H1 (cell line): ENCODE data around the gene TSPAN32. TPM values are rescaled to one million over a fixed set of nuclear protein-coding genes. Genes with fewer than 3 reads are reported as not detected.

ENCODE experiments used
- CTCF ChIA-PET: fragments of 300-600 bp; sonication (Branson Sonifier 250); formaldehyde crosslinking; loops from one replicate; lab custom pipeline; 2021; ENCODE audit not compliant: partially characterized antibody; lab: Charles Lee
- POLR2A ChIA-PET: fragments of 300-600 bp; sonication (Branson Sonifier 250); formaldehyde crosslinking; loops from one replicate; lab custom pipeline; 2021; ENCODE audit warnings: inconsistent platforms; ENCODE audit not compliant: partially characterized antibody; lab: Charles Lee
- DNase-seq, 2 experiments: peaks; one replicate each; pipeline versions ENCODE4 v3.0.0 to v3.0.0-alpha.2; 2010 to 2022; ENCODE audit warnings: low spot score in 2 of 2, low read depth in 1 of 2, mixed read lengths in 1 of 2
- FAIRE-seq: peaks from 2 replicates; lab custom pipeline; 2011; peaks lifted over from hg19 to GRCh38; lab: Jason Lieb, UNC
- H2AFZ ChIP-seq: 2 replicates; pipeline ENCODE4 v1.8.1; 2012; ENCODE audit warnings: low read length, inconsistent platforms
- H2AK5ac ChIP-seq: 2 replicates; pipeline ENCODE4 v1.6.1; 2013; ENCODE audit warnings: low read depth, low read length
- H2BK120ac ChIP-seq: replicated peaks from 2 replicates; pipeline ENCODE3; 2013; ENCODE audit warnings: low read depth, low read length, inconsistent platforms
- H2BK12ac ChIP-seq: 2 replicates; pipeline ENCODE4 v1.6.1; 2013; ENCODE audit warnings: low read depth, low read length
- H2BK15ac ChIP-seq: 2 replicates; pipeline ENCODE4 v1.6.1; 2013; ENCODE audit warnings: low read length
- H2BK20ac ChIP-seq: 2 replicates; pipeline ENCODE4 v1.6.1; 2013; ENCODE audit warnings: low read length
- H2BK5ac ChIP-seq: 2 replicates; pipeline ENCODE4 v1.6.1; 2013; ENCODE audit warnings: low read depth, low read length
- H3K14ac ChIP-seq: 2 replicates; pipeline ENCODE4 v1.6.1; 2013; ENCODE audit warnings: inconsistent platforms; ENCODE audit not compliant: insufficient read length
- H3K18ac ChIP-seq: 2 replicates; pipeline ENCODE4 v1.6.1; 2013; ENCODE audit warnings: low read length; ENCODE audit errors: extremely low read depth
- H3K23ac ChIP-seq: 2 replicates; pipeline ENCODE4 v1.6.1; 2013; ENCODE audit warnings: inconsistent platforms; ENCODE audit not compliant: insufficient read length
- H3K23me2 ChIP-seq: 2 replicates; pipeline ENCODE4 v1.6.1; 2013; ENCODE audit warnings: low read depth, low read length
- H3K27ac ChIP-seq: 2 replicates; pipeline ENCODE4 v1.6.1; 2011; ENCODE audit warnings: low read depth, low read length, inconsistent platforms
- H3K27me3 ChIP-seq, 4 experiments: replicated peaks in 1 of 4; 1 replicate in 1 of 4; 2 replicates in 3 of 4; pipeline versions ENCODE4 v1.6.1 to v1.8.1; 2011 to 2013; ENCODE audit warnings: low read length in 3 of 4, mild to moderate bottlenecking in 3 of 4, inconsistent platforms in 2 of 4, mixed read lengths in 2 of 4, moderate library complexity in 1 of 4; ENCODE audit not compliant: control insufficient read depth in 3 of 4, insufficient read depth in 3 of 4; ENCODE audit errors: extremely low read depth in 1 of 4
- H3K36me3 ChIP-seq, 4 experiments: 2 replicates each; pipeline versions ENCODE4 v1.6.1 to v1.8.1; 2011 to 2013; ENCODE audit warnings: mild to moderate bottlenecking in 4 of 4, low read length in 3 of 4, moderate library complexity in 2 of 4, control low read depth in 1 of 4, inconsistent platforms in 1 of 4; ENCODE audit not compliant: insufficient read depth in 4 of 4, control insufficient read depth in 2 of 4
- H3K4ac ChIP-seq: replicated peaks from 2 replicates; pipeline ENCODE3; 2013; ENCODE audit warnings: low read length, low read depth, mixed read lengths, inconsistent platforms; ENCODE audit not compliant: insufficient read length
- H3K4me1 ChIP-seq, 4 experiments: replicated peaks in 1 of 4; 1 replicate in 1 of 4; 2 replicates in 3 of 4; pipeline versions ENCODE4 v1.6.1 to v1.8.1; 2011 to 2013; ENCODE audit warnings: low read length in 3 of 4, inconsistent platforms in 2 of 4, mixed read lengths in 1 of 4; ENCODE audit not compliant: insufficient read depth in 4 of 4, control insufficient read depth in 3 of 4
- H3K4me2 ChIP-seq, 2 experiments: 2 replicates each; pipeline versions ENCODE4 v1.6.1 to v1.8.1; 2011 to 2013; ENCODE audit warnings: low read depth in 2 of 2, low read length in 2 of 2, control low read depth in 1 of 2, inconsistent platforms in 1 of 2, mild to moderate bottlenecking in 1 of 2; ENCODE audit not compliant: insufficient read depth in 1 of 2
- H3K4me3 ChIP-seq, 4 experiments: fragments of 200-600, 300-600 bp in 1 of 4; sonication (generic), shearing (Covaris generic), sonication (Bioruptor Twin) in 1 of 4; 2 replicates each; pipeline versions ENCODE4 v1.5.1 to v1.8.1; 2011 to 2016; ENCODE audit warnings: low read length in 4 of 4, low read depth in 3 of 4, control low read depth in 2 of 4, inconsistent platforms in 2 of 4, mild to moderate bottlenecking in 2 of 4, mixed read lengths in 1 of 4, moderate library complexity in 1 of 4; ENCODE audit not compliant: insufficient read depth in 2 of 4; ENCODE audit errors: extremely low read depth in 1 of 4
- H3K56ac ChIP-seq: replicated peaks from 2 replicates; pipeline ENCODE3; 2013; ENCODE audit warnings: low read depth, mild to moderate bottlenecking, mixed read lengths, low read length, inconsistent platforms; ENCODE audit not compliant: insufficient read length
- H3K79me1 ChIP-seq: 2 replicates; pipeline ENCODE4 v1.6.1; 2013; ENCODE audit warnings: low read depth, low read length, control low read depth
- H3K79me2 ChIP-seq, 2 experiments: 2 replicates each; pipeline versions ENCODE4 v1.6.1 to v1.8.1; 2012 to 2013; ENCODE audit warnings: low read length in 2 of 2, mild to moderate bottlenecking in 2 of 2, inconsistent platforms in 1 of 2; ENCODE audit not compliant: insufficient read depth in 2 of 2, control insufficient read depth in 1 of 2
- H3K9ac ChIP-seq, 4 experiments: replicated peaks in 1 of 4; 1 replicate in 1 of 4; 2 replicates in 3 of 4; pipeline versions ENCODE4 v1.6.1 to v1.8.1; 2011 to 2013; ENCODE audit warnings: low read depth in 3 of 4, low read length in 3 of 4, control low read depth in 2 of 4, mild to moderate bottlenecking in 2 of 4, moderate library complexity in 2 of 4, inconsistent platforms in 1 of 4; ENCODE audit errors: extremely low read depth in 1 of 4
- H3K9me3 ChIP-seq, 2 experiments: 2 replicates each; pipeline versions ENCODE4 v1.6.1 to v1.8.1; 2012 to 2013; ENCODE audit warnings: mild to moderate bottlenecking in 2 of 2, moderate library complexity in 2 of 2, control low read depth in 1 of 2, inconsistent platforms in 1 of 2, low read depth in 1 of 2, low read length in 1 of 2, mixed read lengths in 1 of 2; ENCODE audit not compliant: insufficient read depth in 2 of 2
- H4K20me1 ChIP-seq, 2 experiments: replicated peaks in 1 of 2; 2 replicates each; pipeline versions ENCODE3 to v1.8.1; 2011 to 2013; ENCODE audit warnings: inconsistent platforms in 2 of 2, low read length in 2 of 2, mild to moderate bottlenecking in 1 of 2; ENCODE audit not compliant: insufficient read depth in 2 of 2, control insufficient read depth in 1 of 2
- H4K5ac ChIP-seq: 2 replicates; pipeline ENCODE4 v1.6.1; 2013; ENCODE audit warnings: low read length, low read depth, mixed read lengths, inconsistent platforms; ENCODE audit not compliant: insufficient read length
- H4K8ac ChIP-seq: 2 replicates; pipeline ENCODE4 v1.8.0; 2013; ENCODE audit warnings: mild to moderate bottlenecking, moderate library complexity, low read length, inconsistent platforms; ENCODE audit not compliant: insufficient read depth; ENCODE audit errors: extremely low read depth
- H4K91ac ChIP-seq: replicated peaks from 2 replicates; pipeline ENCODE3; 2013; ENCODE audit warnings: low read length, mixed read lengths, inconsistent platforms; ENCODE audit not compliant: insufficient read length
- BCL11A ChIP-seq, 2 experiments: IDR thresholded peaks; one replicate each; pipeline ENCODE4 v1.6.1; 2011; ENCODE audit warnings: low read depth in 2 of 2, low read length in 2 of 2, mild to moderate bottlenecking in 2 of 2
- CEBPB ChIP-seq: IDR thresholded peaks from 2 replicates; pipeline ENCODE4 v1.6.1; 2012; ENCODE audit warnings: low read depth, low read length
- E2F6 ChIP-seq: IDR thresholded peaks from 2 replicates; pipeline ENCODE4 v1.6.1; 2012; ENCODE audit warnings: inconsistent platforms
- JUN ChIP-seq: IDR thresholded peaks from 2 replicates; pipeline ENCODE4 v1.6.1; 2011; ENCODE audit warnings: low read depth, mild to moderate bottlenecking, improper control_type of control experiment, low read length
- MAFK ChIP-seq: IDR thresholded peaks from 2 replicates; pipeline ENCODE4 v1.6.1; 2012; ENCODE audit warnings: low read depth, mild to moderate bottlenecking, improper control_type of control experiment, low read length
- MAX ChIP-seq: IDR thresholded peaks from 2 replicates; pipeline ENCODE4 v1.6.1; 2012; ENCODE audit warnings: inconsistent platforms
- SAP30 ChIP-seq: fragments of 300-600 bp; sonication (generic); IDR thresholded peaks from 2 replicates; pipeline ENCODE4 v1.7.1; 2012; ENCODE audit warnings: low read length, moderate library complexity, mild to moderate bottlenecking, inconsistent platforms; ENCODE audit not compliant: insufficient read depth, insufficient replicate concordance
- SP1 ChIP-seq: IDR thresholded peaks from 2 replicates; pipeline ENCODE4 v1.6.1; 2011; ENCODE audit warnings: low read depth, low read length
- SUZ12 ChIP-seq: fragments of 200-600 bp; sonication (generic); IDR thresholded peaks from 2 replicates; pipeline ENCODE4 v1.6.1; 2012; ENCODE audit warnings: mild to moderate bottlenecking, inconsistent platforms, low read length, moderate library complexity, mixed read lengths
- TAF7 ChIP-seq: optimal IDR thresholded peaks from 2 replicates; pipeline ENCODE3; 2011; ENCODE audit warnings: low read depth, mild to moderate bottlenecking, inconsistent platforms, low read length, moderate library complexity, borderline replicate concordance
- TEAD4 ChIP-seq: IDR thresholded peaks from 2 replicates; pipeline ENCODE4 v1.6.1; 2012; ENCODE audit warnings: low read depth, low read length, inconsistent platforms, mixed read lengths
- WGBS, 2 experiments: shearing (Covaris generic) in 1 of 2; methylation state at CpG; one replicate each; pipeline versions ENCODE4 v1.1.6 to v1.1.7; 2013 to 2015; ENCODE audit warnings: low lambda C conversion rate in 2 of 2, mixed read lengths in 2 of 2, inconsistent platforms in 1 of 2, low coverage in 1 of 2, missing lambda C conversion rate in 1 of 2; ENCODE audit not compliant: insufficient replicate concordance in 2 of 2, insufficient coverage in 1 of 2, insufficient read length in 1 of 2; ENCODE audit errors: extremely low coverage in 1 of 2, missing lambda C conversion rate in 1 of 2; 5-methylcytosine and 5-hydroxymethylcytosine counted together
- polyA plus RNA-seq, 7 experiments: library from polyadenylated mRNA; depleted of rRNA in 3 of 7; stranded (reverse) in 5 of 7; unstranded in 2 of 7; fragments of >200 nt in 5 of 7; fragments of 200-250 nt in 2 of 7; gene quantifications; 1 replicate in 5 of 7; 2 replicates in 1 of 7; 4 replicates in 1 of 7; pipeline versions ENCODE4 v1.2.1 to v1.2.3, GENCODE V29; 2011 to 2013; ENCODE audit warnings: missing spikeins in 2 of 7, mixed read lengths in 2 of 7
- total RNA-seq: library from RNA; stranded (reverse); fragmentation: NEBNext Ultra II Directional; extraction: Animal tissue kit (Norgen Biotek cat#: 25700); gene quantifications from 2 replicates; pipeline ENCODE4 v1.2.1, GENCODE V29; 2021

The TSPAN32 gene
- total and polyA plus RNA-seq, 2 of the 8 experiments (the other 6 are each of a cell fraction or from before 2014, with no cell fraction given) = not detected

- Histone ChIP-seq H2BK12ac (peak overlapping the region; percentile 33; the same call in 1 of the 2 replicates), H3K4ac (no peak overlapping the region), H3K27ac (no peak overlapping the region), H2AK5ac (0 out of 2 replicates have a peak overlapping the region, but pooled peaks have one; percentile 16), H2BK120ac (no peak overlapping the region), H3K14ac (no peak overlapping the region), H3K27me3 (no peaks in the 10 kb centered on the region; a peak in 3 of 7 replicates), H3K4me3 (no peak overlapping the region), H3K79me1 (no peaks in the 10 kb centered on the region), H3K23ac (no peak overlapping the region), H4K8ac (no peak overlapping the region), H2AFZ (no peak overlapping the region), H2BK5ac (no peak overlapping the region), H3K9ac (no peak overlapping the region), H3K36me3 (no peaks in the 10 kb centered on the region), H3K56ac (no peak overlapping the region), H4K20me1 (peaks cover 0 to under 1% of the 10 kb centered on the region in 2 experiments), H4K5ac (no peak overlapping the region), H3K9me3 (no peaks in the 10 kb centered on the region), H3K23me2 (no peaks in the 10 kb centered on the region), H3K18ac (no peak overlapping the region), H2BK15ac (no peak overlapping the region), H4K91ac (no peak overlapping the region), H3K4me1 (no peaks in the 10 kb centered on the region; a peak in 1 of 7 replicates), H3K79me2 (no peaks in the 10 kb centered on the region), H2BK20ac (no peak overlapping the region), H3K4me2 (no peak overlapping the region)
- POLR2A ChIA-PET = no interaction called here
- no peak for FAIRE-seq
- CTCF ChIA-PET = interaction anchor here (1.1 kb wide), 1 partner anchor 30 kb away, joined by 5 read pairs; no protein-coding TSS in a partner anchor
- TF ChIP-seq E2F6 = no peak
- TF ChIP-seq SAP30 = no peak
- no peak for TF ChIP-seq TAF7
- no peak for TF ChIP-seq SP1
- no peak for TF ChIP-seq JUN
- TF ChIP-seq MAFK = no peak
- no peak for TF ChIP-seq SUZ12
- TF ChIP-seq BCL11A (IDR thresholded peaks at IDR 0.05; ENCODE audit: low read depth in 2 of 2, low read length in 2 of 2) = no peak
- no peak for TF ChIP-seq TEAD4
- TF ChIP-seq CEBPB = no peak
- no peak for TF ChIP-seq MAX
- 87% methylated on average over 13 of the region's 31 CpGs; no CpG with 5 or more reads in 1 of the 2 experiments for WGBS, 2 experiments
- DNase-seq = no peak
These were observed 44.7 kb upstream of the TSPAN32 start for GRCh38 chr11:2256951-2257700.
